HepG2 (cell line): Measurements from ENCODE around the gene MLXIPL. TPM values are rescaled to one million over a fixed set of nuclear protein-coding genes. Genes with fewer than 3 reads are reported as not detected.

Source experiments
- ATF7 ChIP-seq, 2 experiments: fragments of 450-650 bp in 1 of 2; sonication (generic) in 1 of 2; formaldehyde crosslinking in 1 of 2; IDR thresholded peaks; 2 replicates each; pipeline versions ENCODE4 v1.4.0 to v1.6.1; 2016 to 2020; ENCODE audit warnings: antibody characterized with exemption in 1 of 2, mild to moderate bottlenecking in 1 of 2, missing genetic modification reagents in 1 of 2
- CBX5 ChIP-seq: sonication (generic); formaldehyde crosslinking; IDR thresholded peaks from 2 replicates; pipeline ENCODE4 v1.4.0; 2020; ENCODE audit warnings: missing genetic modification reagents, borderline replicate concordance
- KDM6A ChIP-seq: IDR thresholded peaks from 2 replicates; pipeline ENCODE4 v1.6.1; 2016; ENCODE audit warnings: low read depth
- KMT2A ChIP-seq: sonication (generic); formaldehyde crosslinking; IDR thresholded peaks from 2 replicates; pipeline ENCODE4 v1.4.0; 2020; ENCODE audit warnings: missing genetic modification reagents
- NFKB2 ChIP-seq: sonication (generic); formaldehyde crosslinking; IDR thresholded peaks from 2 replicates; pipeline ENCODE4 v1.4.0; 2020; ENCODE audit warnings: missing genetic modification reagents, borderline replicate concordance
- NR3C1 ChIP-seq: sonication (generic); formaldehyde crosslinking; IDR thresholded peaks from 2 replicates; pipeline ENCODE4 v1.4.0; 2020; ENCODE audit warnings: missing genetic modification reagents
- SKI ChIP-seq: fragments of 450-650 bp; IDR thresholded peaks from one replicate; pipeline ENCODE4 v1.6.1; 2018; ENCODE audit warnings: mild to moderate bottlenecking; ENCODE audit not compliant: partially characterized antibody
- SMC3 ChIP-seq: IDR thresholded peaks from 2 replicates; pipeline ENCODE4 v1.6.1; 2011; ENCODE audit warnings: low read length, improper control_type of control experiment
- TBP ChIP-seq: sonication (generic); formaldehyde crosslinking; IDR thresholded peaks from 2 replicates; pipeline ENCODE4 v1.5.0; 2020; ENCODE audit warnings: missing genetic modification reagents
- TRIM22 ChIP-seq: fragments of 450-650 bp; IDR thresholded peaks from 2 replicates; pipeline ENCODE4 v1.6.1; 2017
- ZNF12 ChIP-seq: sonication (generic); formaldehyde crosslinking; IDR thresholded peaks from 2 replicates; pipeline ENCODE4 v1.5.0; 2020; ENCODE audit warnings: missing genetic modification reagents
- ZNF263 ChIP-seq: sonication (generic); formaldehyde crosslinking; IDR thresholded peaks from 2 replicates; pipeline ENCODE4 v1.4.0; 2020; ENCODE audit warnings: missing genetic modification reagents
- ZNF326 ChIP-seq: sonication (generic); formaldehyde crosslinking; IDR thresholded peaks from 2 replicates; pipeline ENCODE4 v1.4.0; 2020; ENCODE audit warnings: missing genetic modification reagents, borderline replicate concordance
- ZNF350 ChIP-seq: sonication (generic); formaldehyde crosslinking; IDR thresholded peaks from 2 replicates; pipeline ENCODE4 v1.4.0; 2020; ENCODE audit warnings: mild to moderate bottlenecking, low read depth, missing genetic modification reagents, borderline replicate concordance
- ZNF407 ChIP-seq: sonication (generic); formaldehyde crosslinking; IDR thresholded peaks from one replicate; pipeline ENCODE4 v1.5.1; 2020; ENCODE audit warnings: mild to moderate bottlenecking, missing genetic modification reagents; ENCODE audit errors: not compliant biosample characterization
- ZNF670 ChIP-seq: sonication (generic); formaldehyde crosslinking; IDR thresholded peaks from 2 replicates; pipeline ENCODE4 v1.8.0; 2022; ENCODE audit warnings: mild to moderate bottlenecking, missing genetic modification reagents, borderline replicate concordance
- polyA plus RNA-seq, 8 experiments: library from polyadenylated mRNA; depleted of rRNA in 3 of 8; stranded (reverse) in 7 of 8; unstranded in 1 of 8; fragments of >200 nt; fragmentation: Illumina TruSeq in 4 of 8; extraction: Trizol in 4 of 8; gene quantifications; 2 replicates each; pipeline versions ENCODE4 v1.2.1 to v1.2.3, GENCODE V29; 2011 to 2016; ENCODE audit warnings: low read depth in 4 of 8, missing spikeins in 1 of 8, mixed read lengths in 1 of 8; ENCODE audit not compliant: insufficient read depth in 1 of 8
- total RNA-seq, 5 experiments: library from RNA; depleted of rRNA; stranded (reverse); fragments of >200 nt; fragmentation: Illumina TruSeq; extraction: Trizol; gene quantifications; 2 replicates each; pipeline ENCODE4 v1.2.3, GENCODE V29; 2016; ENCODE audit warnings: low read depth in 1 of 5
- TF ChIP-seq, protein P1 (sequence below): sonication (generic); formaldehyde crosslinking; IDR thresholded peaks from 2 replicates; pipeline ENCODE4 v1.5.1; 2020; ENCODE audit warnings: mild to moderate bottlenecking, moderate library complexity, missing genetic modification reagents
- TF ChIP-seq, protein P2 (sequence below): sonication (generic); formaldehyde crosslinking; conservative IDR thresholded peaks from 2 replicates; pipeline ENCODE4 v1.4.0; 2020; ENCODE audit warnings: missing genetic modification reagents

The MLXIPL gene
- total and polyA plus RNA-seq, 2 of the 13 experiments (the other 11 are each of a cell fraction or from before 2014, with no cell fraction given) = 51.6 to 60.1 TPM

- TF ChIP-seq ZNF407 (CRISPR knock-in tag) = no peak
- TF ChIP-seq NR3C1 (CRISPR knock-in tag) = no peak
- TF ChIP-seq TBP (CRISPR knock-in tag) = no peak
- no peak for TF ChIP-seq ATF7 (IDR thresholded peaks at IDR 0.05)
- no peak for TF ChIP-seq ATF7 (CRISPR knock-in tag; IDR thresholded peaks at IDR 0.05)
- no peak for TF ChIP-seq NFKB2 (CRISPR knock-in tag)
- TF ChIP-seq SMC3 = no peak
- no peak; the same call in 1 of the 2 replicates for TF ChIP-seq KMT2A
- TF ChIP-seq, protein P1, sequence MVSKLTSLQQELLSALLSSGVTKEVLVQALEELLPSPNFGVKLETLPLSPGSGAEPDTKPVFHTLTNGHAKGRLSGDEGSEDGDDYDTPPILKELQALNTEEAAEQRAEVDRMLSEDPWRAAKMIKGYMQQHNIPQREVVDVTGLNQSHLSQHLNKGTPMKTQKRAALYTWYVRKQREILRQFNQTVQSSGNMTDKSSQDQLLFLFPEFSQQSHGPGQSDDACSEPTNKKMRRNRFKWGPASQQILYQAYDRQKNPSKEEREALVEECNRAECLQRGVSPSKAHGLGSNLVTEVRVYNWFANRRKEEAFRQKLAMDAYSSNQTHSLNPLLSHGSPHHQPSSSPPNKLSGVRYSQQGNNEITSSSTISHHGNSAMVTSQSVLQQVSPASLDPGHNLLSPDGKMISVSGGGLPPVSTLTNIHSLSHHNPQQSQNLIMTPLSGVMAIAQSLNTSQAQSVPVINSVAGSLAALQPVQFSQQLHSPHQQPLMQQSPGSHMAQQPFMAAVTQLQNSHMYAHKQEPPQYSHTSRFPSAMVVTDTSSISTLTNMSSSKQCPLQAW (CRISPR knock-in tag) = no peak
- TF ChIP-seq CBX5 (CRISPR knock-in tag) = 0 out of 2 replicates have a peak, but pooled peaks have one; percentile 3
- no peak for TF ChIP-seq ZNF263 (CRISPR knock-in tag)
- no peak for TF ChIP-seq TRIM22
- TF ChIP-seq, protein P2, sequence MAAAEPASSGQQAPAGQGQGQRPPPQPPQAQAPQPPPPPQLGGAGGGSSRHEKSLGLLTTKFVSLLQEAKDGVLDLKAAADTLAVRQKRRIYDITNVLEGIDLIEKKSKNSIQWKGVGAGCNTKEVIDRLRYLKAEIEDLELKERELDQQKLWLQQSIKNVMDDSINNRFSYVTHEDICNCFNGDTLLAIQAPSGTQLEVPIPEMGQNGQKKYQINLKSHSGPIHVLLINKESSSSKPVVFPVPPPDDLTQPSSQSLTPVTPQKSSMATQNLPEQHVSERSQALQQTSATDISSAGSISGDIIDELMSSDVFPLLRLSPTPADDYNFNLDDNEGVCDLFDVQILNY (CRISPR knock-in tag) = no peak
- TF ChIP-seq ZNF12 (CRISPR knock-in tag) = peak; percentile 88
- TF ChIP-seq ZNF326 = no peak
- TF ChIP-seq KDM6A (CRISPR knock-in tag) = no peak
- TF ChIP-seq SKI = no peak
- no peak for TF ChIP-seq ZNF670 (CRISPR knock-in tag)
- 0 out of 2 replicates have a peak, but pooled peaks have one; percentile 32 for TF ChIP-seq ZNF350 (CRISPR knock-in tag)
Measured at GRCh38 chr7:73613954-73614735, 10.2 kb downstream of the MLXIPL start (continued).
